Prostate gland (tissue), 2 donors: ENCODE results near the gene EBF3. TPM values are rescaled to one million over a fixed set of nuclear protein-coding genes. Genes with fewer than 3 reads are reported as not detected.

Source experiments
- DNase-seq: peaks from one replicate; pipeline ENCODE4 v3.0.0-alpha.2; 2019; ENCODE audit warnings: low spot score
- H3K27ac ChIP-seq, 2 donors: fragments of 200-600 bp; sonication (generic); 2 replicates each; pipeline ENCODE4 v1.5.1; 2017 to 2019
- H3K27me3 ChIP-seq: fragments of 200-600 bp; sonication (generic); replicated peaks from 2 replicates; pipeline ENCODE4 v1.5.1; 2019; ENCODE audit not compliant: insufficient read depth
- H3K36me3 ChIP-seq, 2 donors: fragments of 200-600 bp; sonication (generic); 1 replicate in 1 of 2; 2 replicates in 1 of 2; pipeline versions ENCODE4 v1.5.1 to v1.8.1; 2017 to 2019
- H3K4me1 ChIP-seq: fragments of 200-600 bp; sonication (generic); replicated peaks from 2 replicates; pipeline ENCODE4 v1.5.1; 2019
- H3K4me3 ChIP-seq, 2 donors: fragments of 200-600 bp; sonication (generic); 2 replicates each; pipeline ENCODE4 v1.5.1; 2017 to 2019
- H3K9me3 ChIP-seq: fragments of 200-600 bp; sonication (generic); 2 replicates; pipeline ENCODE4 v1.5.1; 2017
- POLR2A ChIP-seq: fragments of 450-650 bp; IDR thresholded peaks from one replicate; pipeline ENCODE4 v1.6.1; 2016; ENCODE audit warnings: antibody characterized with exemption, mild to moderate bottlenecking
- POLR2AphosphoS5 ChIP-seq: sonication (generic); formaldehyde crosslinking; IDR thresholded peaks from one replicate; pipeline ENCODE4 v1.6.1; 2017; ENCODE audit warnings: antibody characterized with exemption
- WGBS: methylation state at CpG from one replicate; pipeline ENCODE4 v1.1.5; 2018; 5-methylcytosine and 5-hydroxymethylcytosine counted together
- intact Hi-C: fragments of 100-400 bp; cut with DNase I; formaldehyde crosslinking; loops from one replicate; pipeline ENCODE4 v1.14.2; 2022
- total RNA-seq, 2 donors: library from RNA; depleted of rRNA; stranded (reverse); fragments of >200 nt; gene quantifications; one replicate each; pipeline ENCODE4 v1.1.0, GENCODE V29; 2016
- TF ChIP-seq, protein P1 (sequence below), 4 experiments: fragments of 200-600 bp in 2 of 4; fragments of 450-650 bp in 2 of 4; sonication (generic) in 2 of 4; IDR thresholded peaks; 1 replicate in 3 of 4; 2 replicates in 1 of 4; pipeline ENCODE4 v1.5.1; 2016 to 2019; ENCODE audit warnings: antibody characterized with exemption in 4 of 4, mild to moderate bottlenecking in 2 of 4, moderate library complexity in 2 of 4

The EBF3 gene
- total RNA-seq, 2 donors from 2014 or later: 1.5 to 7.8 TPM

DNA sequence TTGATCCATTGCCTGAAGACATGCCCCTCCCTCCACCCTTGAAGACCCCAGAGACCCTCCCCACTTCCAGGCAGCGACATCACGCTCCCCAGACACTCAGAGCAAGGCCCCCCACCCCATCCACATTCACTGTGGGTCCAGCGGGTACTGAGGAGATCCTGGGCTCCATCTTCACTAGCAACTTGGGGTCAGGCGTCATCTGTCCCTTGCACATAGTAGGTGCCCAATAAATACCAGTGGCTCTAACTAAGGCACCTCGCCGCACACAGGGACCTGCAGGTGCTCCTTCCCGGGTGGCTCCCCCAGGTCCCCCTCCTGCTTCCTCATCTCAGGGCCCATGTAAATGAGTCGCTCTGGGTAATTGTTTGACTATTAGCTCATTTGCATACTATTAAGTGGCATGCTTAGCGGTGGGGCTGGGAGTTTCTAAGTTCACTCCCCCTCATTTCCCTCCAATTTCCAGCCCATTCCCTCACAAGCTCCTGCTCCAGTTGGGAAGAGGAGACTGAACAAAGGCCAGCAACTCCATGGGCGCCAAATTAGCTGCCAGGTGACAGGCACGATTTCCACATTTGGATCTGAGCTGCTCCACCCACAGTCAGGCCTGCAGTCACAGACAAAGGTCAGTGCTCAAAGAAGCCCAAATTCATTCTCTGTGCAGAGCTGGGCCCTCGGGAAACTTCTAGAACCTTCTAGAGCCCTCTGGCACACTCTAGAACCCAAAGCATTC is 29.7 kb downstream of the EBF3 start:
- no peaks in the 10 kb centered on the region for H3K36me3 ChIP-seq
- TF ChIP-seq, protein P1, sequence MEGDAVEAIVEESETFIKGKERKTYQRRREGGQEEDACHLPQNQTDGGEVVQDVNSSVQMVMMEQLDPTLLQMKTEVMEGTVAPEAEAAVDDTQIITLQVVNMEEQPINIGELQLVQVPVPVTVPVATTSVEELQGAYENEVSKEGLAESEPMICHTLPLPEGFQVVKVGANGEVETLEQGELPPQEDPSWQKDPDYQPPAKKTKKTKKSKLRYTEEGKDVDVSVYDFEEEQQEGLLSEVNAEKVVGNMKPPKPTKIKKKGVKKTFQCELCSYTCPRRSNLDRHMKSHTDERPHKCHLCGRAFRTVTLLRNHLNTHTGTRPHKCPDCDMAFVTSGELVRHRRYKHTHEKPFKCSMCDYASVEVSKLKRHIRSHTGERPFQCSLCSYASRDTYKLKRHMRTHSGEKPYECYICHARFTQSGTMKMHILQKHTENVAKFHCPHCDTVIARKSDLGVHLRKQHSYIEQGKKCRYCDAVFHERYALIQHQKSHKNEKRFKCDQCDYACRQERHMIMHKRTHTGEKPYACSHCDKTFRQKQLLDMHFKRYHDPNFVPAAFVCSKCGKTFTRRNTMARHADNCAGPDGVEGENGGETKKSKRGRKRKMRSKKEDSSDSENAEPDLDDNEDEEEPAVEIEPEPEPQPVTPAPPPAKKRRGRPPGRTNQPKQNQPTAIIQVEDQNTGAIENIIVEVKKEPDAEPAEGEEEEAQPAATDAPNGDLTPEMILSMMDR (IDR thresholded peaks at IDR 0.05): no peak
- TF ChIP-seq POLR2A: no peak
- no peak for TF ChIP-seq POLR2AphosphoS5
- H3K4me3 ChIP-seq: no peak overlapping the region
- no peak for DNase-seq
- intact Hi-C loops: no loop called here
- H3K27me3 ChIP-seq: no peaks in the 10 kb centered on the region
- H3K9me3 ChIP-seq: no peaks in the 10 kb centered on the region
- H3K4me1 ChIP-seq: no peaks in the 10 kb centered on the region
- whole genome bisulfite sequencing: 91% methylated on average over 12 of the region's 12 CpGs
- H3K27ac ChIP-seq: no peak overlapping the region

DNA sequence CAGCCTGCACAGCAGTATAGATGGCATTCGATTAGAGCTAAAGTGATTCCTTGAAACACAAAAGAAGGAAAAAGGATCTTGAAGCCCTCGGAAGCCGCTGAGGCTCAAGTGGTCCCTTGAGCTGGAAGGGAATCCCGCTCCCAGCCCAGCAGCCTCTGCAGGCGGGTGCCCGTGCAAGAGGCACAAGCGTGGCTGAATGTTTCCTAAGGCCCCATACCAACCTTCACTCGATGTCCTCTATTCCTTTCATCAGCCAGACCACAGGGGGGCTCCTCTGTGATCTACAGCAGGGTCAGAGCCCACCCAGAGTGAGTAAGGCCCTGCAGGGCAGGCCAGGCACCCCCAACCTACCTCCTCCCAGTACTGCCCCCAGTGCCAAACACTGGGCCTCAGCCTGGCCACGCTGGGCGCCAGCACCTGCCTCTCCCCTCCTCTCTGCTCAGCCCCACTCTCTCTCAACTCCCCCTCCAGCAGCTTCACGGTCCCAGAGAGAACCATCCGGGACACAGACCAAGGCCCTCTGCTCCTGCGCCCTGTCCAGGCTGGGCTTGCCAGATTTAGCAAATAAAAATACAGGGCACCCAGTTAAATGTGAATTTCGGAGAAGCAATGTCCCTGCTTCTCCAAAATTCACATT is 30.5 kb downstream of the EBF3 start:
- Histone ChIP-seq H3K36me3 (no peaks in the 10 kb centered on the region), H3K4me3 (no peak overlapping the region), H3K4me1 (no peaks in the 10 kb centered on the region), H3K9me3 (no peaks in the 10 kb centered on the region), H3K27ac (no peak overlapping the region), H3K27me3 (no peaks in the 10 kb centered on the region)
- intact Hi-C loops: no loop called here
- 91% methylated on average over 14 of the region's 14 CpGs for WGBS
- TF ChIP-seq POLR2AphosphoS5: no peak
- TF ChIP-seq, protein P1 (IDR thresholded peaks at IDR 0.05): no peak
- no peak for TF ChIP-seq POLR2A
- DNase-seq: no peak

DNA sequence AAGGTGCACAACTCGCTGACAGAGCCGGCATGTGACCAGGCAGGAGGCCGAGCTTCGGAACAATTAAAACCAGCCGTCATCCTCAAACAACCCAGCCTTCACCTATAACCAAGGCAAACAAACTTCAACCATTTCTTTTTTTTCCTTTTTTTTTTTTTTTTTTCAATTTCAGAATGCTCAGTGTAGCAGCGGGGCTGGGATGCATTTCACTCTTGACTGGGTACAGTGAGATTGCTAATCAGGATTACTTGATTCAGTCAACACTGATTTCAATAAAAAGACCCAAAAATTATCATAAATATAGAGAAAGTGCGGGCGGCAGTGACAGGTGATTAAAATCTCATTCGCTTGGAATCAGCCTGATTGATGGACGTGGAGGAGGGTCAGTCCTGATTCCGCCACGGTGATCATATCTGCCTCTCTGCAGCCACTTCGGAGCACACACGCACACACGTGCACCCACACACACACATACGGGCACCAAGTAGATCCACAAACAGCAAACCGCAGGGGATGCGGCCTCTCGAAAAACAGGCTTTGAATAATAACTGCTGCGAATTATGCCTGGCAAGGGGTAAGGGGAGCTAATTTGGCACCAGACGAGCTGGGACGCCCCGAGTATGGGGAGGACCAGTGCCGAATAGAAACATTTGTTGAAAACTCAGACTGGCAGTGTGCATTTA is 31.2 kb downstream of the EBF3 start:
- Histone ChIP-seq H3K4me1 (no peaks in the 10 kb centered on the region), H3K36me3 (no peaks in the 10 kb centered on the region), H3K27ac (no peak overlapping the region), H3K9me3 (no peaks in the 10 kb centered on the region), H3K27me3 (no peaks in the 10 kb centered on the region), H3K4me3 (no peak overlapping the region)
- intact Hi-C loops: no loop called here
- no peak for DNase-seq
- WGBS: 78% methylated on average over 24 of the region's 24 CpGs
- TF ChIP-seq, protein P1 (IDR thresholded peaks at IDR 0.05): no peak
- TF ChIP-seq POLR2A (no peak), POLR2AphosphoS5 (no peak)

DNA sequence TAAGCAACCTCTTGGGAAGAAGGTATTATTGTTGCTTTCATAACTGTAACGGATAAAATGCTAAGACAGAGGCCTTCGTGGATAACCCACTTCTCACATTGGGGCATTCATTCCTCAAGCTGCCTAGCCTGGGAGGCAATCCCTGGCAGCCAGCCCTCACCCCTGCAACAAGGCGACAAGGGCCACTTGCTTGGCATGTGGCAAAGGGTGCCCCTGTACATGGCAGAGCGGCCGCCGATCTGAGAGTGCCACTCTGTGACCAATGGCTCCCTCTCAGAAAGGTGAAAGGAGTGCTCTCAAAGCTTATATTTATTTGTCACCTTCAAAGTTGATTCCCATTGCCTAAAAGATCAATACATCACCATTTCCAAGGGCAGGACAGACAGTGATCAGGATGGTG is 31.9 kb downstream of the EBF3 start:
- DNase-seq: no peak
- Histone ChIP-seq H3K9me3 (no peaks in the 10 kb centered on the region), H3K4me1 (no peaks in the 10 kb centered on the region), H3K27ac (no peak overlapping the region), H3K36me3 (no peaks in the 10 kb centered on the region), H3K4me3 (no peak overlapping the region), H3K27me3 (no peaks in the 10 kb centered on the region)
- TF ChIP-seq POLR2A (no peak), POLR2AphosphoS5 (no peak)
- TF ChIP-seq, protein P1 (IDR thresholded peaks at IDR 0.05): no peak
- intact Hi-C loops: no loop called here
- WGBS: 88% methylated on average over 6 of the region's 6 CpGs
